ENCODE data around the gene IL10RB. TPM values are rescaled to one million over a fixed set of nuclear protein-coding genes. Genes with fewer than 3 reads are reported as not detected.

The IL10RB gene
- total and polyA plus RNA-seq, 2 experiments from 2014 or later: 2.2 to 2.5 TPM

GRCh38 chr21:33268393-33268736 lies 2.2 kb downstream of the IL10RB start (continued):
- TF ChIP-seq, protein P1, sequence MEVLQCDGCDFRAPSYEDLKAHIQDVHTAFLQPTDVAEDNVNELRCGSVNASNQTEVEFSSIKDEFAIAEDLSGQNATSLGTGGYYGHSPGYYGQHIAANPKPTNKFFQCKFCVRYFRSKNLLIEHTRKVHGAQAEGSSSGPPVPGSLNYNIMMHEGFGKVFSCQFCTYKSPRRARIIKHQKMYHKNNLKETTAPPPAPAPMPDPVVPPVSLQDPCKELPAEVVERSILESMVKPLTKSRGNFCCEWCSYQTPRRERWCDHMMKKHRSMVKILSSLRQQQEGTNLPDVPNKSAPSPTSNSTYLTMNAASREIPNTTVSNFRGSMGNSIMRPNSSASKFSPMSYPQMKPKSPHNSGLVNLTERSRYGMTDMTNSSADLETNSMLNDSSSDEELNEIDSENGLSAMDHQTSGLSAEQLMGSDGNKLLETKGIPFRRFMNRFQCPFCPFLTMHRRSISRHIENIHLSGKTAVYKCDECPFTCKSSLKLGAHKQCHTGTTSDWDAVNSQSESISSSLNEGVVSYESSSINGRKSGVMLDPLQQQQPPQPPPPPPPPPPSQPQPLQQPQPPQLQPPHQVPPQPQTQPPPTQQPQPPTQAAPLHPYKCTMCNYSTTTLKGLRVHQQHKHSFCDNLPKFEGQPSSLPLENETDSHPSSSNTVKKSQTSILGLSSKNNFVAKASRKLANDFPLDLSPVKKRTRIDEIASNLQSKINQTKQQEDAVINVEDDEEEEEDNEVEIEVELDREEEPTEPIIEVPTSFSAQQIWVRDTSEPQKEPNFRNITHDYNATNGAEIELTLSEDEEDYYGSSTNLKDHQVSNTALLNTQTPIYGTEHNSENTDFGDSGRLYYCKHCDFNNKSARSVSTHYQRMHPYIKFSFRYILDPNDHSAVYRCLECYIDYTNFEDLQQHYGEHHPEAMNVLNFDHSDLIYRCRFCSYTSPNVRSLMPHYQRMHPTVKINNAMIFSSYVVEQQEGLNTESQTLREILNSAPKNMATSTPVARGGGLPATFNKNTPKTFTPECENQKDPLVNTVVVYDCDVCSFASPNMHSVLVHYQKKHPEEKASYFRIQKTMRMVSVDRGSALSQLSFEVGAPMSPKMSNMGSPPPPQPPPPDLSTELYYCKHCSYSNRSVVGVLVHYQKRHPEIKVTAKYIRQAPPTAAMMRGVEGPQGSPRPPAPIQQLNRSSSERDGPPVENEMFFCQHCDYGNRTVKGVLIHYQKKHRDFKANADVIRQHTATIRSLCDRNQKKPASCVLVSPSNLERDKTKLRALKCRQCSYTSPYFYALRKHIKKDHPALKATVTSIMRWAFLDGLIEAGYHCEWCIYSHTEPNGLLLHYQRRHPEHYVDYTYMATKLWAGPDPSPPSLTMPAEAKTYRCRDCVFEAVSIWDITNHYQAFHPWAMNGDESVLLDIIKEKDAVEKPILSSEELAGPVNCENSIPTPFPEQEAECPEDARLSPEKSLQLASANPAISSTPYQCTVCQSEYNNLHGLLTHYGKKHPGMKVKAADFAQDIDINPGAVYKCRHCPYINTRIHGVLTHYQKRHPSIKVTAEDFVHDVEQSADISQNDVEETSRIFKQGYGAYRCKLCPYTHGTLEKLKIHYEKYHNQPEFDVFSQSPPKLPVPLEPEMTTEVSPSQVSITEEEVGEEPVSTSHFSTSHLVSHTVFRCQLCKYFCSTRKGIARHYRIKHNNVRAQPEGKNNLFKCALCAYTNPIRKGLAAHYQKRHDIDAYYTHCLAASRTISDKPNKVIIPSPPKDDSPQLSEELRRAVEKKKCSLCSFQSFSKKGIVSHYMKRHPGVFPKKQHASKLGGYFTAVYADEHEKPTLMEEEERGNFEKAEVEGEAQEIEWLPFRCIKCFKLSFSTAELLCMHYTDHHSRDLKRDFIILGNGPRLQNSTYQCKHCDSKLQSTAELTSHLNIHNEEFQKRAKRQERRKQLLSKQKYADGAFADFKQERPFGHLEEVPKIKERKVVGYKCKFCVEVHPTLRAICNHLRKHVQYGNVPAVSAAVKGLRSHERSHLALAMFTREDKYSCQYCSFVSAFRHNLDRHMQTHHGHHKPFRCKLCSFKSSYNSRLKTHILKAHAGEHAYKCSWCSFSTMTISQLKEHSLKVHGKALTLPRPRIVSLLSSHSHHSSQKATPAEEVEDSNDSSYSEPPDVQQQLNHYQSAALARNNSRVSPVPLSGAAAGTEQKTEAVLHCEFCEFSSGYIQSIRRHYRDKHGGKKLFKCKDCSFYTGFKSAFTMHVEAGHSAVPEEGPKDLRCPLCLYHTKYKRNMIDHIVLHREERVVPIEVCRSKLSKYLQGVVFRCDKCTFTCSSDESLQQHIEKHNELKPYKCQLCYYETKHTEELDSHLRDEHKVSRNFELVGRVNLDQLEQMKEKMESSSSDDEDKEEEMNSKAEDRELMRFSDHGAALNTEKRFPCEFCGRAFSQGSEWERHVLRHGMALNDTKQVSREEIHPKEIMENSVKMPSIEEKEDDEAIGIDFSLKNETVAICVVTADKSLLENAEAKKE (CRISPR knock-in tag; IDR thresholded peaks at IDR 0.05): no peak
- TF ChIP-seq EZH2 (IDR thresholded peaks at IDR 0.05; ENCODE audit: low read depth, unreplicated experiment): no peak
- TF ChIP-seq ZNF331 (CRISPR knock-in tag; IDR thresholded peaks at IDR 0.05; ENCODE audit: low read depth): no peak
- TF ChIP-seq POLR2AphosphoS5 (IDR thresholded peaks at IDR 0.05; ENCODE audit: low read depth): no peak
- TF ChIP-seq ZNF114 (CRISPR knock-in tag; IDR thresholded peaks at IDR 0.05): no peak
- no peak for TF ChIP-seq JUNB (IDR thresholded peaks at IDR 0.05; ENCODE audit: unreplicated experiment)

- Mint-ChIP-seq H3K27me3 (ENCODE audit: insufficient read depth, low read depth, poor library complexity) (peaks cover 19% of the 10 kb centered on the region), H3K36me3 (ENCODE audit: low read depth) (no peaks in the 10 kb centered on the region; the same call in 2 of the 3 replicates), H3K4me3 (no peak overlapping the region), H3K27ac (no peak overlapping the region), H3K4me1 (peaks cover 24% of the 10 kb centered on the region), H3K9me3 (no peaks in the 10 kb centered on the region)
- no peaks in the 10 kb centered on the region for H3K79me2 ChIP-seq (replicated peaks; ENCODE audit: insufficient read depth)
- H3K36me3 ChIP-seq (ENCODE audit: insufficient read depth): no peaks in the 10 kb centered on the region
- H3K27me3 ChIP-seq (ENCODE audit: insufficient read depth): no peaks in the 10 kb centered on the region
- 0 out of 2 replicates have a peak, but pooled peaks cover 9% of the 10 kb centered on the region for H3F3A ChIP-seq (replicated peaks; ENCODE audit: low read depth)
- no peaks in the 10 kb centered on the region for H3K9me2 ChIP-seq (ENCODE audit: insufficient read depth)
- ATAC-seq (no peak), DNase-seq (ENCODE audit: low spot score) (no peak)
- H4K20me1 ChIP-seq (replicated peaks; ENCODE audit: insufficient read depth): no peaks in the 10 kb centered on the region; the same call in 1 of the 2 replicates
- no peak overlapping the region for H3K4me2 ChIP-seq
- H3K27ac ChIP-seq (ENCODE audit: low read depth): no peak overlapping the region
- H3K4me3 ChIP-seq: no peak overlapping the region
- H3K4me1 ChIP-seq (ENCODE audit: insufficient read depth): peaks cover 24% of the 10 kb centered on the region
- no peak overlapping the region for H2AFZ ChIP-seq
- no peak for TF ChIP-seq STAT1 (IDR thresholded peaks at IDR 0.05; ENCODE audit: unreplicated experiment)
- TF ChIP-seq, protein P2, sequence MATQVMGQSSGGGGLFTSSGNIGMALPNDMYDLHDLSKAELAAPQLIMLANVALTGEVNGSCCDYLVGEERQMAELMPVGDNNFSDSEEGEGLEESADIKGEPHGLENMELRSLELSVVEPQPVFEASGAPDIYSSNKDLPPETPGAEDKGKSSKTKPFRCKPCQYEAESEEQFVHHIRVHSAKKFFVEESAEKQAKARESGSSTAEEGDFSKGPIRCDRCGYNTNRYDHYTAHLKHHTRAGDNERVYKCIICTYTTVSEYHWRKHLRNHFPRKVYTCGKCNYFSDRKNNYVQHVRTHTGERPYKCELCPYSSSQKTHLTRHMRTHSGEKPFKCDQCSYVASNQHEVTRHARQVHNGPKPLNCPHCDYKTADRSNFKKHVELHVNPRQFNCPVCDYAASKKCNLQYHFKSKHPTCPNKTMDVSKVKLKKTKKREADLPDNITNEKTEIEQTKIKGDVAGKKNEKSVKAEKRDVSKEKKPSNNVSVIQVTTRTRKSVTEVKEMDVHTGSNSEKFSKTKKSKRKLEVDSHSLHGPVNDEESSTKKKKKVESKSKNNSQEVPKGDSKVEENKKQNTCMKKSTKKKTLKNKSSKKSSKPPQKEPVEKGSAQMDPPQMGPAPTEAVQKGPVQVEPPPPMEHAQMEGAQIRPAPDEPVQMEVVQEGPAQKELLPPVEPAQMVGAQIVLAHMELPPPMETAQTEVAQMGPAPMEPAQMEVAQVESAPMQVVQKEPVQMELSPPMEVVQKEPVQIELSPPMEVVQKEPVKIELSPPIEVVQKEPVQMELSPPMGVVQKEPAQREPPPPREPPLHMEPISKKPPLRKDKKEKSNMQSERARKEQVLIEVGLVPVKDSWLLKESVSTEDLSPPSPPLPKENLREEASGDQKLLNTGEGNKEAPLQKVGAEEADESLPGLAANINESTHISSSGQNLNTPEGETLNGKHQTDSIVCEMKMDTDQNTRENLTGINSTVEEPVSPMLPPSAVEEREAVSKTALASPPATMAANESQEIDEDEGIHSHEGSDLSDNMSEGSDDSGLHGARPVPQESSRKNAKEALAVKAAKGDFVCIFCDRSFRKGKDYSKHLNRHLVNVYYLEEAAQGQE (IDR thresholded peaks at IDR 0.05; ENCODE audit: unreplicated experiment): no peak
- TF ChIP-seq CREB1 (CRISPR knock-in tag; IDR thresholded peaks at IDR 0.05; ENCODE audit: low read depth): no peak
- no peak for TF ChIP-seq ZNF331 (CRISPR knock-in tag; IDR thresholded peaks at IDR 0.05; ENCODE audit: low read depth)
- TF ChIP-seq, protein P3, sequence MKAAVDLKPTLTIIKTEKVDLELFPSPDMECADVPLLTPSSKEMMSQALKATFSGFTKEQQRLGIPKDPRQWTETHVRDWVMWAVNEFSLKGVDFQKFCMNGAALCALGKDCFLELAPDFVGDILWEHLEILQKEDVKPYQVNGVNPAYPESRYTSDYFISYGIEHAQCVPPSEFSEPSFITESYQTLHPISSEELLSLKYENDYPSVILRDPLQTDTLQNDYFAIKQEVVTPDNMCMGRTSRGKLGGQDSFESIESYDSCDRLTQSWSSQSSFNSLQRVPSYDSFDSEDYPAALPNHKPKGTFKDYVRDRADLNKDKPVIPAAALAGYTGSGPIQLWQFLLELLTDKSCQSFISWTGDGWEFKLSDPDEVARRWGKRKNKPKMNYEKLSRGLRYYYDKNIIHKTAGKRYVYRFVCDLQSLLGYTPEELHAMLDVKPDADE (IDR thresholded peaks at IDR 0.05): no peak
- TF ChIP-seq NANOG (IDR thresholded peaks at IDR 0.05; ENCODE audit: borderline replicate concordance): no peak
- TF ChIP-seq JUNB (IDR thresholded peaks at IDR 0.05; ENCODE audit: unreplicated experiment): no peak
- TF ChIP-seq EZH2 (IDR thresholded peaks at IDR 0.05; ENCODE audit: low read depth, unreplicated experiment): no peak
- no peak for TF ChIP-seq ZNF114 (CRISPR knock-in tag; IDR thresholded peaks at IDR 0.05)
- TF ChIP-seq EZH2phosphoT487 (IDR thresholded peaks at IDR 0.05; ENCODE audit: unreplicated experiment): no peak
Measured at GRCh38 chr21:33268737-33269441, 2.7 kb downstream of the IL10RB start.
